WTC11 (cell line): ENCODE measurements around the gene DERL2. TPM values are rescaled to one million over a fixed set of nuclear protein-coding genes. Genes with fewer than 3 reads are reported as not detected.

Experiments
- ATAC-seq: fragments of 200-7000 bp; cut with Tn5 transposase; 2 replicates; pipeline ENCODE4 v1.10.0; 2021; ENCODE audit warnings: mild to moderate bottlenecking, moderate library complexity
- Bru-seq: library from RNA; stranded (reverse); fragments of 400-500 nt; gene quantifications from one replicate; lab custom pipeline; 2021; lab: Mats Ljungman, UMichigan
- CTCF ChIA-PET: fragments of 300-600 bp; sonication (Branson Sonifier 250); formaldehyde crosslinking; loops from one replicate; lab custom pipeline; 2021; ENCODE audit warnings: antibody characterized with exemption; lab: Charles Lee
- POLR2A ChIA-PET: fragments of 350-600 bp; sonication (Branson Sonifier 250); formaldehyde crosslinking; loops from one replicate; lab custom pipeline; 2021; ENCODE audit warnings: antibody characterized with exemption; lab: Charles Lee
- DNase-seq: peaks from one replicate; pipeline ENCODE4 v3.0.0; 2021; ENCODE audit warnings: low spot score
- H3K27ac Mint-ChIP-seq: 2 replicates; pipeline ENCODE4 v1.8.0; 2021; ENCODE audit warnings: mixed read lengths
- H3K27me3 Mint-ChIP-seq: 2 replicates; pipeline ENCODE4 v1.8.0; 2021; ENCODE audit warnings: low read depth, mild to moderate bottlenecking, moderate library complexity, mixed read lengths
- H3K36me3 Mint-ChIP-seq: 2 replicates; pipeline ENCODE4 v1.8.0; 2021; ENCODE audit warnings: mixed read lengths
- H3K4me1 Mint-ChIP-seq: 2 replicates; pipeline ENCODE4 v1.8.0; 2022; ENCODE audit warnings: mixed read lengths
- H3K4me3 Mint-ChIP-seq: 2 replicates; pipeline ENCODE4 v1.8.0; 2021; ENCODE audit warnings: mild to moderate bottlenecking, moderate library complexity, mixed read lengths
- H3K9me3 Mint-ChIP-seq: 2 replicates; pipeline ENCODE4 v1.8.0; 2021; ENCODE audit warnings: mixed read lengths
- ARID4B ChIP-seq: sonication (generic); formaldehyde crosslinking; IDR thresholded peaks from 2 replicates; pipeline ENCODE4 v1.8.0; 2023; ENCODE audit warnings: missing genetic modification reagents, mild to moderate bottlenecking, borderline replicate concordance
- ATF2 ChIP-seq: sonication (generic); formaldehyde crosslinking; IDR thresholded peaks from 2 replicates; pipeline ENCODE4 v1.8.1; 2022; ENCODE audit warnings: low read depth, missing genetic modification reagents, borderline replicate concordance
- ATF6 ChIP-seq: sonication (generic); formaldehyde crosslinking; IDR thresholded peaks from 2 replicates; pipeline ENCODE4 v1.8.1; 2023; ENCODE audit warnings: mild to moderate bottlenecking, missing genetic modification reagents
- GTF2I ChIP-seq: fragments of 250-450 bp; sonication (Bioruptor Pico); conservative IDR thresholded peaks from 2 replicates; pipeline ENCODE4 v1.4.0; 2021; ENCODE audit warnings: mild to moderate bottlenecking
- JAZF1 ChIP-seq: fragments of 250-450 bp; sonication (Bioruptor Pico); IDR thresholded peaks from 2 replicates; pipeline ENCODE4 v1.9.0; 2021; ENCODE audit warnings: moderate library complexity, mild to moderate bottlenecking, inconsistent platforms
- JUN ChIP-seq: sonication (generic); formaldehyde crosslinking; IDR thresholded peaks from 2 replicates; pipeline ENCODE4 v1.8.0; 2023; ENCODE audit warnings: mild to moderate bottlenecking, missing genetic modification reagents
- MAX ChIP-seq: sonication (generic); formaldehyde crosslinking; IDR thresholded peaks from 2 replicates; pipeline ENCODE4 v1.8.0; 2022; ENCODE audit warnings: mild to moderate bottlenecking, missing genetic modification reagents
- MLX ChIP-seq: sonication (generic); formaldehyde crosslinking; IDR thresholded peaks from 2 replicates; pipeline ENCODE4 v1.8.1; 2023; ENCODE audit warnings: mild to moderate bottlenecking, missing genetic modification reagents, moderate library complexity
- MXD4 ChIP-seq: fragments of 250-450 bp; sonication (Bioruptor Pico); IDR thresholded peaks from 2 replicates; pipeline ENCODE4 v1.8.0; 2021; ENCODE audit warnings: mild to moderate bottlenecking, moderate library complexity, borderline replicate concordance
- NR1H2 ChIP-seq: sonication (generic); formaldehyde crosslinking; IDR thresholded peaks from 2 replicates; pipeline ENCODE4 v1.9.0; 2021; ENCODE audit warnings: mild to moderate bottlenecking, moderate library complexity, missing genetic modification reagents
- PRRX2 ChIP-seq: fragments of 250-450 bp; sonication (Bioruptor Pico); IDR thresholded peaks from 2 replicates; pipeline ENCODE4 v1.8.0; 2021; ENCODE audit warnings: mild to moderate bottlenecking
- RELA ChIP-seq: sonication (generic); formaldehyde crosslinking; IDR thresholded peaks from 2 replicates; pipeline ENCODE4 v1.8.1; 2022; ENCODE audit warnings: missing genetic modification reagents, mild to moderate bottlenecking, borderline replicate concordance
- SMAD3 ChIP-seq: sonication (generic); formaldehyde crosslinking; IDR thresholded peaks from 2 replicates; pipeline ENCODE4 v1.8.0; 2022; ENCODE audit warnings: missing genetic modification reagents, mild to moderate bottlenecking, borderline replicate concordance
- ZBTB21 ChIP-seq: sonication (generic); formaldehyde crosslinking; IDR thresholded peaks from 2 replicates; pipeline ENCODE4 v1.8.1; 2023; ENCODE audit warnings: mild to moderate bottlenecking, missing genetic modification reagents, borderline replicate concordance
- ZMAT4 ChIP-seq: fragments of 250-450 bp; sonication (Bioruptor Pico); IDR thresholded peaks from 2 replicates; pipeline ENCODE4 v1.9.0; 2021; ENCODE audit warnings: mild to moderate bottlenecking
- ZNF281 ChIP-seq: sonication (generic); formaldehyde crosslinking; IDR thresholded peaks from 2 replicates; pipeline ENCODE4 v1.8.0; 2023; ENCODE audit warnings: mild to moderate bottlenecking, missing genetic modification reagents
- ZNF396 ChIP-seq: fragments of 250-450 bp; sonication (Bioruptor Pico); IDR thresholded peaks from 2 replicates; pipeline ENCODE4 v1.8.0; 2021; ENCODE audit warnings: mild to moderate bottlenecking, moderate library complexity, borderline replicate concordance
- ZNF423 ChIP-seq: fragments of 250-450 bp; sonication (Bioruptor Pico); IDR thresholded peaks from 2 replicates; pipeline ENCODE4 v2.1.2; 2022; ENCODE audit warnings: mild to moderate bottlenecking, moderate library complexity
- long read RNA-seq, 3 experiments: library from RNA in 1 of 3; library from capped mRNA in 1 of 3; library from polyadenylated mRNA in 1 of 3; unstranded in 2 of 3; stranded (forward) in 1 of 3; transcript quantifications; one replicate each; pipeline ENCODE4 v2.0.0, GENCODE V29; 2021
- total RNA-seq: library from RNA; stranded (reverse); gene quantifications from 3 replicates; pipeline ENCODE4 v1.2.3, GENCODE V29; 2021

The DERL2 gene
- total RNA-seq, result 39.1 to 47.1 TPM (median 39.4 TPM) in 3 replicates
- Bru-seq, nascent RNA, result percentile 89 among the genes with signal in this experiment
- long read RNA-seq, experiment 1, full-length matches to known transcripts, result 166 of 266 reads
- long read RNA-seq, experiment 1, partial matches to known transcripts, result 8 of 266 reads
- long read RNA-seq, experiment 1, other reads (novel, unspliced or antisense), result 92 of 266 reads
- long read RNA-seq, experiment 2, full-length matches to known transcripts, result 20 of 41 reads
- long read RNA-seq, experiment 2, partial matches to known transcripts, result 4 of 41 reads
- long read RNA-seq, experiment 2, other reads (novel, unspliced or antisense), result 17 of 41 reads
- long read RNA-seq, experiment 3, full-length matches to known transcripts, result 118 of 161 reads
- long read RNA-seq, experiment 3, partial matches to known transcripts, result 3 of 161 reads
- long read RNA-seq, experiment 3, other reads (novel, unspliced or antisense), result 40 of 161 reads

- peak; percentile 44 for DNase-seq
- H3K4me3 Mint-ChIP-seq, result peak within 1 kb of the TSS; percentile 100
- H3K27me3 Mint-ChIP-seq, result no peaks in the 10 kb centered on the region
- H3K4me1 Mint-ChIP-seq, result peaks cover 26% of the 10 kb centered on the region
- peak within 1 kb of the TSS; percentile 100 for H3K27ac Mint-ChIP-seq
- TF ChIP-seq ARID4B (CRISPR knock-in tag) (no peak), ATF6 (CRISPR knock-in tag) (no peak), ZBTB21 (no peak), ZNF396 (no peak), JUN (no peak), GTF2I (CRISPR knock-in tag) (no peak), RELA (no peak), ATF2 (CRISPR knock-in tag) (no peak), JAZF1 (no peak), ZNF423 (CRISPR knock-in tag) (no peak)
- TF ChIP-seq, all 79 proteins: peak for 0
- Mint-ChIP-seq H3K36me3 (peaks cover 56% of the 10 kb centered on the region), H3K9me3 (no peaks in the 10 kb centered on the region)
- peak; percentile 24 for ATAC-seq
- ChIA-PET CTCF (interaction anchor here (0.7 to 3.0 kb wide), 8 partner anchors 14 to 248 kb away, joined by 3 to 15 read pairs (median 5); partner anchors contain the start of genes C1QBP, DHX33, NUP88 and RPAIN), POLR2A (interaction anchor here (0.7 to 2.6 kb wide), 8 partner anchors 15 to 208 kb away, joined by 3 to 24 read pairs (median 3); partner anchors contain the start of genes DHX33, NUP88 and RPAIN)
These were observed at the start of gene DERL2 for GRCh38 chr17:5485270-5486205. Gene DERL2 (minus strand): TSS chr17:5486178. CDS start chr17:5486161, 17 bp downstream.

GRCh38 chr17:5535436-5535835 lies 49.5 kb upstream of the DERL2 start:
- Mint-ChIP-seq H3K9me3 (no peaks in the 10 kb centered on the region), H3K27ac (no peak overlapping the region), H3K36me3 (no peaks in the 10 kb centered on the region), H3K27me3 (no peaks in the 10 kb centered on the region; the same call in 1 of the 2 replicates), H3K4me1 (no peaks in the 10 kb centered on the region), H3K4me3 (no peak overlapping the region)
- ChIA-PET CTCF (no interaction called here), POLR2A (no interaction called here)
- ATAC-seq, result no peak
- no peak for DNase-seq
- no peak for TF ChIP-seq MLX (CRISPR knock-in tag)
- TF ChIP-seq PRRX2, result no peak
- TF ChIP-seq ZMAT4 (CRISPR knock-in tag), result no peak
- TF ChIP-seq SMAD3 (CRISPR knock-in tag), result no peak
- TF ChIP-seq ZNF281 (CRISPR knock-in tag), result no peak
- no peak for TF ChIP-seq NR1H2 (CRISPR knock-in tag)
- no peak for TF ChIP-seq ZNF423 (CRISPR knock-in tag)
- no peak for TF ChIP-seq MAX (CRISPR knock-in tag)
- no peak for TF ChIP-seq MXD4 (CRISPR knock-in tag)
